ENCODE measurements around the gene SORCS2. TPM values are rescaled to one million over a fixed set of nuclear protein-coding genes. Genes with fewer than 3 reads are reported as not detected.

The SORCS2 gene
- polyA plus RNA-seq, 1 donor from 2014 or later, result 1.0 TPM

GRCh38 chr4:7747062-7747385, 554.7 kb downstream of the SORCS2 start:
- Histone ChIP-seq H3K27ac (ENCODE audit: low read length) (no peak overlapping the region), H3K27me3 (ENCODE audit: insufficient read depth, low read depth, low read length) (no peaks in the 10 kb centered on the region), H3K9me3 (ENCODE audit: low read length) (no peaks in the 10 kb centered on the region), H3K4me2 (ENCODE audit: low read length) (no peak overlapping the region), H3K79me2 (replicated peaks; ENCODE audit: insufficient read depth, low read length) (no peaks in the 10 kb centered on the region), H4K20me1 (ENCODE audit: insufficient read depth) (no peaks in the 10 kb centered on the region), H3K36me3 (ENCODE audit: insufficient read depth, low read length) (no peaks in the 10 kb centered on the region), H3K4me3 (ENCODE audit: low read length) (no peak overlapping the region), H3K9ac (ENCODE audit: low read length) (no peak overlapping the region), H3K9me2 (ENCODE audit: insufficient read depth, low read length) (no peaks in the 10 kb centered on the region), H3F3A (ENCODE audit: insufficient read depth, low read length, poor library complexity, severe bottlenecking) (no peaks in the 10 kb centered on the region), H2AFZ (ENCODE audit: low read depth, low read length) (no peak overlapping the region)
- TF ChIP-seq RAD21 (conservative IDR thresholded peaks at IDR 0.05) (no peak), EP300 (conservative IDR thresholded peaks at IDR 0.05; ENCODE audit: poor library complexity, severe bottlenecking) (no peak), SMC3 (conservative IDR thresholded peaks at IDR 0.05; ENCODE audit: poor library complexity) (no peak), CTCF (IDR thresholded peaks at IDR 0.05; ENCODE audit: poor library complexity, severe bottlenecking) (no peak), POLR2AphosphoS5 (IDR thresholded peaks at IDR 0.05) (no peak)
- TF ChIP-seq, protein P1, sequence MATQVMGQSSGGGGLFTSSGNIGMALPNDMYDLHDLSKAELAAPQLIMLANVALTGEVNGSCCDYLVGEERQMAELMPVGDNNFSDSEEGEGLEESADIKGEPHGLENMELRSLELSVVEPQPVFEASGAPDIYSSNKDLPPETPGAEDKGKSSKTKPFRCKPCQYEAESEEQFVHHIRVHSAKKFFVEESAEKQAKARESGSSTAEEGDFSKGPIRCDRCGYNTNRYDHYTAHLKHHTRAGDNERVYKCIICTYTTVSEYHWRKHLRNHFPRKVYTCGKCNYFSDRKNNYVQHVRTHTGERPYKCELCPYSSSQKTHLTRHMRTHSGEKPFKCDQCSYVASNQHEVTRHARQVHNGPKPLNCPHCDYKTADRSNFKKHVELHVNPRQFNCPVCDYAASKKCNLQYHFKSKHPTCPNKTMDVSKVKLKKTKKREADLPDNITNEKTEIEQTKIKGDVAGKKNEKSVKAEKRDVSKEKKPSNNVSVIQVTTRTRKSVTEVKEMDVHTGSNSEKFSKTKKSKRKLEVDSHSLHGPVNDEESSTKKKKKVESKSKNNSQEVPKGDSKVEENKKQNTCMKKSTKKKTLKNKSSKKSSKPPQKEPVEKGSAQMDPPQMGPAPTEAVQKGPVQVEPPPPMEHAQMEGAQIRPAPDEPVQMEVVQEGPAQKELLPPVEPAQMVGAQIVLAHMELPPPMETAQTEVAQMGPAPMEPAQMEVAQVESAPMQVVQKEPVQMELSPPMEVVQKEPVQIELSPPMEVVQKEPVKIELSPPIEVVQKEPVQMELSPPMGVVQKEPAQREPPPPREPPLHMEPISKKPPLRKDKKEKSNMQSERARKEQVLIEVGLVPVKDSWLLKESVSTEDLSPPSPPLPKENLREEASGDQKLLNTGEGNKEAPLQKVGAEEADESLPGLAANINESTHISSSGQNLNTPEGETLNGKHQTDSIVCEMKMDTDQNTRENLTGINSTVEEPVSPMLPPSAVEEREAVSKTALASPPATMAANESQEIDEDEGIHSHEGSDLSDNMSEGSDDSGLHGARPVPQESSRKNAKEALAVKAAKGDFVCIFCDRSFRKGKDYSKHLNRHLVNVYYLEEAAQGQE (IDR thresholded peaks at IDR 0.05; ENCODE audit: borderline replicate concordance), result no peak

- H3K27ac ChIP-seq (ENCODE audit: low read length), result no peak overlapping the region
- H3K9ac ChIP-seq (ENCODE audit: low read length), result no peak overlapping the region
- no peak overlapping the region for H3K4me2 ChIP-seq (ENCODE audit: low read length)
- no peaks in the 10 kb centered on the region for H3K79me2 ChIP-seq (replicated peaks; ENCODE audit: insufficient read depth, low read length)
- H3K27me3 ChIP-seq (ENCODE audit: insufficient read depth, low read depth, low read length), result no peaks in the 10 kb centered on the region
- H3K36me3 ChIP-seq (ENCODE audit: insufficient read depth, low read length), result no peaks in the 10 kb centered on the region
- TF ChIP-seq, protein P1 (IDR thresholded peaks at IDR 0.05; ENCODE audit: borderline replicate concordance), result no peak
- TF ChIP-seq TAF1 (IDR thresholded peaks at IDR 0.05; ENCODE audit: low read depth) (no peak), POLR2AphosphoS5 (IDR thresholded peaks at IDR 0.05) (no peak), RAD21 (conservative IDR thresholded peaks at IDR 0.05) (no peak), CTCF (IDR thresholded peaks at IDR 0.05; ENCODE audit: poor library complexity, severe bottlenecking) (no peak), EZH2 (IDR thresholded peaks at IDR 0.05; ENCODE audit: borderline replicate concordance, insufficient read depth, low read length, poor library complexity, severe bottlenecking) (no peak), EP300 (conservative IDR thresholded peaks at IDR 0.05; ENCODE audit: poor library complexity, severe bottlenecking) (no peak), MXI1 (conservative IDR thresholded peaks at IDR 0.05; ENCODE audit: poor library complexity, severe bottlenecking) (no peak), SMC3 (conservative IDR thresholded peaks at IDR 0.05; ENCODE audit: poor library complexity) (no peak)
- no peaks in the 10 kb centered on the region for H3F3A ChIP-seq (ENCODE audit: insufficient read depth, low read length, poor library complexity, severe bottlenecking)
- H4K20me1 ChIP-seq (ENCODE audit: insufficient read depth), result no peaks in the 10 kb centered on the region
- no peak overlapping the region for H2AFZ ChIP-seq (ENCODE audit: low read depth, low read length)
- no peaks in the 10 kb centered on the region for H3K9me3 ChIP-seq (ENCODE audit: low read length)
- no peaks in the 10 kb centered on the region for H3K9me2 ChIP-seq (ENCODE audit: insufficient read depth, low read length)
- no peak overlapping the region for H3K4me3 ChIP-seq (ENCODE audit: low read length)
These were observed 555.2 kb downstream of the SORCS2 start for GRCh38 chr4:7747566-7747965.

All from neural cell (in vitro differentiated cells).